HG03039 (cell line): Measurements from ENCODE around the gene SMIM13.

Experiments
- ATAC-seq: cut with Tn5 transposase; IDR thresholded peaks from one replicate; pipeline ENCODE4 v1.9.1; 2021; ENCODE audit warnings: mild to moderate bottlenecking, moderate library complexity; ENCODE audit not compliant: unreplicated experiment

The SMIM13 gene

GRCh38 chr6:11093626-11094410 is at the start of gene SMIM13:
TSS of gene SMIM13 (plus strand) at chr6:11093834. CDS start at chr6:11094314, 480 bp downstream.
- peak; percentile 92 for ATAC-seq

GRCh38 chr6:11043961-11044711 is 49.5 kb upstream of the SMIM13 start, which contains the start of gene ELOVL2:
TSS of gene ELOVL2 (minus strand) at chr6:11044305. CDS start at chr6:11044230, 75 bp downstream.
- ATAC-seq: no peak

- ATAC-seq: no peak
Measured at GRCh38 chr6:11044712-11045167, 48.9 kb upstream of the SMIM13 start.

GRCh38 chr6:11050731-11051130 is 42.9 kb upstream of the SMIM13 start:
- ATAC-seq: no peak

GRCh38 chr6:11053307-11053706 is 40.3 kb upstream of the SMIM13 start:
- ATAC-seq: no peak

- ATAC-seq: no peak
Measured at GRCh38 chr6:11054722-11055121, 38.9 kb upstream of the SMIM13 start.

- ATAC-seq: no peak
Measured at GRCh38 chr6:11055127-11055627, 38.5 kb upstream of the SMIM13 start.

- no peak for ATAC-seq
Measured at GRCh38 chr6:11056871-11057270, 36.8 kb upstream of the SMIM13 start.

- no peak for ATAC-seq
Measured at GRCh38 chr6:11058406-11058805, 35.2 kb upstream of the SMIM13 start.

GRCh38 chr6:11062083-11062482 is 31.6 kb upstream of the SMIM13 start:
- ATAC-seq: no peak

- ATAC-seq: no peak
Measured at GRCh38 chr6:11062715-11063114, 30.9 kb upstream of the SMIM13 start.

- no peak for ATAC-seq
Measured at GRCh38 chr6:11064836-11065235, 28.8 kb upstream of the SMIM13 start.

- no peak for ATAC-seq
Measured at GRCh38 chr6:11065436-11066202, 28.0 kb upstream of the SMIM13 start.

- ATAC-seq: no peak
Measured at GRCh38 chr6:11066505-11067347, 26.9 kb upstream of the SMIM13 start.

- no peak for ATAC-seq
Measured at GRCh38 chr6:11067348-11067747, 26.3 kb upstream of the SMIM13 start.

GRCh38 chr6:11069760-11070159 is 23.9 kb upstream of the SMIM13 start:
- ATAC-seq: no peak

- ATAC-seq: no peak
Measured at GRCh38 chr6:11072101-11072500, 21.5 kb upstream of the SMIM13 start.

GRCh38 chr6:11076540-11076939 is 17.1 kb upstream of the SMIM13 start:
- no peak for ATAC-seq

- no peak for ATAC-seq
Measured at GRCh38 chr6:11078266-11078665, 15.4 kb upstream of the SMIM13 start.

- no peak for ATAC-seq
Measured at GRCh38 chr6:11080296-11080695, 13.3 kb upstream of the SMIM13 start.
